Spleen (tissue), 7 donors: ENCODE data around the gene IFNLR1.

Experiments used
- CTCF ChIP-seq, 11 experiments: fragments of 200-600 bp in 7 of 11; fragments of 450-650 bp in 4 of 11; sonication (generic) in 4 of 11; IDR thresholded peaks in 8 of 11; conservative IDR thresholded peaks in 3 of 11; 1 replicate in 7 of 11; 2 replicates in 4 of 11; pipeline versions ENCODE4 v1.4.0 to v1.8.0; 2016 to 2021; ENCODE audit warnings: antibody characterized with exemption in 11 of 11, inconsistent platforms in 4 of 11, mild to moderate bottlenecking in 1 of 11
- POLR2A ChIP-seq, 3 donors: fragments of 450-650 bp; IDR thresholded peaks; one replicate each; pipeline ENCODE4 v1.5.1; 2017; ENCODE audit warnings: antibody characterized with exemption in 3 of 3, mild to moderate bottlenecking in 1 of 3
- POLR2AphosphoS5 ChIP-seq, 3 donors: sonication (generic); formaldehyde crosslinking; IDR thresholded peaks; one replicate each; pipeline ENCODE4 v1.5.1; 2017; ENCODE audit warnings: antibody characterized with exemption in 3 of 3
- donor health status: DM: no; HTN: no; CAD: no; lungs with moderate emphysema.
- donor health status: DM: no; HTN: no; CAD: no.
- donor health status: DM: no; HTN: no; CAD: no.

GRCh38 chr1:24204116-24204515 is 17.0 kb upstream of the IFNLR1 start:
- TF ChIP-seq CTCF (IDR thresholded peaks at IDR 0.05 in 8 of 11, conservative IDR thresholded peaks at IDR 0.05 in 3 of 11) (no peak), POLR2AphosphoS5 (IDR thresholded peaks at IDR 0.05) (no peak), POLR2A (IDR thresholded peaks at IDR 0.05) (no peak)
